Stimulated activated CD4-positive, alpha-beta T cell treated with anti-CD3 and anti-CD28 coated beads, Interleukin-2, amount 100 ng/mL, for 48 hours (primary cell): Measurements from ENCODE around the gene MAT2B.
"Not testable (repeated sequence)": the region's sequence is repeated elsewhere in the genome, so short reads cannot be mapped to it uniquely, and the experiment has no call there.

Source experiments
- DNase-seq, 2 donors: peaks; one replicate each; pipeline ENCODE4 v3.0.0-alpha.2; 2020

MAT2B gene

DNA sequence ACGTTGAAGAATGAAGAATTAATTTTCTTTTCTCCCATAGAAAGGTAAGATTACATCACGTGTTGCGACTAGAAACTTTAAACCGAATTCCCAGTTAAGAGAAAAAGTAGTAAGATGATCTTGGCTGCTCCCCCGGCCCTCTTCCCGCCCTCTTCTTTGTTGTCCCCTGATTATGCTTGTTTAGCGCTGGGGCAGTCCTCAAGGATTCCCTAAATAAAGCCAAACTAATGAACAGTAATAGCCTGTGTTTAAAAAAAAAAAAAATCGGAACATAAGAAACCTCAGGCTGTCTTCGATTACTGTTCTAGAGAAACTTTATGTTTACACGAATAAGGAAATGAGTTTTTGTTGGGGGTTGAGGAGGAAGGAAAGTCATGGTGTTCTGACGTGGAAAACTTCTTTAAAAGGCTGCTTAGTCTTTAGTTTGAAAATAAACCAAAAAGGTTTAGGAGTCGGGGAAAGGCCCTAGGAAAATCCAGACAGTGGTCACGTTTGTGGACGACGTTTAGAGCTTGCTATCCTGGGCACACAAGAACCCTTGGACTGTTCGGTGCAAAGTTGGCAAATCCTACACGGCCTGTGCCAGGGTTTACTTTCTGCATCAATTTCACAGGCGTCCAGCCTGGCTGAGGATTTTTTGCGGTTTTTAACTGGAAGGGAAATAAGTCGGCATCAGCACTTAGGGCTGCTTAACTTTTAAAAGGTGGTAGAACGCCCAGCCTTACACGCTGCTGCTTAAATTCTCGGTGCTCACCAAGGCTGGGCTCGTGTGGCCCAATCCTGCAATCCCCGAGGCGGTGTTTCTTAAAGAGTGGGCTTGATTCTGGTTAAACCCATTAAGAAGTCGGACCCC is 1.1 kb upstream of the MAT2B start:
- peak; percentile 27 to 33 for DNase-seq

DNA sequence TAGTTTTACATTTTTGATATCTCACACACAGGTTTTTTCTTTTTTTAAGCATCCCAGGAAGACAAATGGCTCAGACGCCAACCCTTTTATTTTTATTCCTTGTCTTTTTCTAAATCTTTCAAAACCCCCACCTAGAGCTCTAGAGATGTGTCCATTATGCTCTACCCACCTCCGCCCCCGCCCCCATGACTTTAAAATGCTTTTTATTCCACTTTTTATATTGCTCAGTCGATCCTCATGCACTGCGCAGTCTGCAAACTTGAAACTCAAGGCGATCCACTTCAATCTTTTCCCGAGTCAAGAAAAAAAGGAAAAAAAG is 411 bp upstream of the MAT2B start:
- no peak for DNase-seq

DNA sequence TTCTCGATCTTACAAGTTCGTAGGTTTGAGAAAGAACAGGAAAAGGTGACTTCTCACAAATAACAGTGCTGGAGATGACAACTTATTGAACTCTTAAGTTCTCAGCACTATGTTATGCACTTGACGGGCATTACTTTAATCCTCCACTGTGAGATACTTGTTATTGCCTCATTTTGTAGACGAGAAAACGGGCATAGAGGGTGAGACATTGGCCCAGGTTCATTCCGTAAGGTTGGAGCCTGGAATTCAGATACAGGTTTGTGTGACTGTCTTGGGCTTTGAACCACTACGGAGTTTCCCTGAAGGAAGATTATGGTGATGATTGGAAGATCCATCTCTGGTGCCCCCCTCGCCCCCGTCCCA is 657 bp downstream of the MAT2B start:
- DNase-seq, result no peak

DNA sequence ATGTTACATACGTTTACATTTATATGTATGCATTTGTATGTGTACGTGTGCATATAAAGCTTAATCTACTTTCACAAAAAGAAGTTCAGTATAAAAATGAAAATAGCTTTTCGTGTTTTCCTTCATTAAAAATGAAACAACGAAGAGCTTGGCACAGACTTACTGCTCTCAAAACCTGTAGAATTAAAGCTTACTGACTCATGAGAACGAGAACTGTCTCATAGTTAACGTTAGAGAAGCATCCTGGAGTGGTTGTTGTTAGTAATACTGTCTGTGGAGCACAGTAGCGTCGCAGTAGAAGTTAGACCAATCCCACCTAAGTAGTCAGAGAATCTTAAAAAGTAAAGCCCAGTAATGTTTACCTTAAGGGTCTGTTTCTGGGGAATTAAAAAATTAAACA is 1.3 kb downstream of the MAT2B start:
- no peak for DNase-seq

DNA sequence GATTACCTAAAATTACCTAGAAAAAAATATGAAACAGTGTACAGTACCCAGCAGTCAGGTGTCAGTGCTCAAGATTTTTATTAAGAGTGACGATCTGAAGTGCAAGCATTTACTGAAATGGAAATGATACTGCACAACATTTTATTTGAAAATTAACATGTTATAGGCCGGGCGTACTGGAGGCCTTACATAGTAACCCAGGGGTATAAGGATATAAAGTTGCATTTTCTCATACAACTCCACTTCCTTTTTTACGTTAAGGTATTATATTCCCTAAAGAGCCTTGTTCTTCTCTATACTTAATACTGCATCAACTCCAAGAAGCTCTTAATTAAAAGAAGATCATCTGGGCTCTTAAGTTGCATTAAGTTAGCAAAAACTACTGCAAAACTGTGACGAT is 3.3 kb downstream of the MAT2B start:
- no peak for DNase-seq

DNA sequence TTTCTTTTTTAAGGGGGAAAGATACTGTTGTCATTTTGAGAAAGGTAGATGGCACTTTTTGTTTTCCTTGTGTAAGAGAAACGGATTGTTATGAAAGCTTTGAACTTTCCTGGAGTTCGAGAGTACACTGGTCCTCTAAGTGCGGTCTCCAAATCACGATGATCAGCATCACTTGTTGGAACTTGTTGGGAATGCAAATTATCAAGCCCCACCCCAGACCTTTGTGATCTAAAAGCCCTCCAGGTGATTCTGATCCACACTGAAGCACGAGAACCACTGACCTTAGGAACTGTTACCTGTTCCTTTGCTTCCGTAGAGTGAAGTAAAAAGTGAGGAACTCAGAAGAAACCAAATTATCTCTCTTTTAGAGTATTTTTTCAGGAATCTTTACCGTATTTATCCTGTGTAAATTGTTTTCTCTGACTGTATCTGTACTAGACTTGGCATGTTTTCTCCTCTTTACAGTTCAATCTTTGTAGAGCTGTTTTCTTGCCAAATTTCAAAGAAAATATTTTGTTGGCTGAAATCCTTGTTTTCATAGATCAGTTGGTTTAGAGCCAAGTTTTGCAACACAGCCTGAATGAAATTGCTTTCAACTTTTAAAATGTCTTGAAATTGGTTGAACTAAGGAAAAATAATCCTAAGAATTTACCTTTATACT is 4.0 kb downstream of the MAT2B start:
- no peak for DNase-seq

DNA sequence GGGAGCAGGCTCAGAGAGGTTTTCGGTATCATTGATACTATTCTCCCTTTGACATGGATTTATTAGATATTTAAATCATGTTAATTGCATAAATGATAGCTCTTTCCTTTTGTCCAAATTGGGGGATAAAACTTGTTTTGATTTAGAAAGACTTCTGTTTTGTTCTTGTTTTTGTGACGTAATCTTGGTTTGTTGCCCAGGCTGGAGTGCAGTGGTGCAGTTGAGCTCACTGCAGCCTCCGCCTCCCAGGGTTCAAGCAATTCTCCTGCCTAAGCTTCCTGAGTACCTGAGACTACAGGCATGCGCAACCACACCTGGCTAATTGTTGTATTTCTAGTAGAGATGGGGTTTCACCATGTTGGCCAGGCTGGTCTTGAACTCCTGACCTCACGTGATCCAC is 7.1 kb downstream of the MAT2B start:
- DNase-seq, result no peak

DNA sequence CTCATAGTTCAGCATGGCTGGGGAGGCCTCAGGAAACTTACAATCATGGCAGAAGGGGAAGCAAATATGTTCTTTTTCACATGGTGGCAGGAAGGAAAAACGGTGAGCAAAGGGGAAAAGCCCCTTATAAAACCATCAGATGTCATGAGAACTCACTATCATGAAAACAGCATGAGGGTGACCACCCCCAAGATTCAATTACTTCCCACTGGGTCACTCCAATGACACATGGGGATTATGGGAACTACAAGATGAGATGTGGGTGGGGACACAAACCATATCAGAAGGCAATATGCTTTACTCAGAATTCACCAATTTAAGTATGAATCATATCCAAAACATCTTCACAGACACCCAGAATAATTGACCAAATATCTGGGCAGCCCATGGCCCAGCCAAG is 19.7 kb downstream of the MAT2B start:
- DNase-seq, result no peak

DNA sequence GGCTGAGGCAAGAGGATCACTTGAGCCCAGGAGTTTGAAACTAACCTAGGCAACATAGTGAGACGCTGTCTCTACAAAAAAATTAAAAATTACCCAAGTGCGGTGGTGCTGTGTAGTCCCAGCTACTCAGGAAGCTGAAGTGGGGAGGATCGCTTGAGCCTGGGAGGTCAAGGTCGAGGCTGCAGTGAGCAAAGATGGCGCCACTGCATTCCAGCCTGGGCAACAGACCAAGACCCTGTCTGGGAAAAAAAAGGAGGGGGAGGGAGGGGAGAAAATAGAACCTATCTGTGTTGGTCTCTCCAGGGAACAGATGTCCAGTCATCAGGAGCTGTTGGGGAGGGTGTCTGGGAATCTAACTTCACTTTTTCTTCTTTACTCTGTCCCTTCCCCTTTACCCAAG is 24.3 kb downstream of the MAT2B start:
- no peak for DNase-seq

DNA sequence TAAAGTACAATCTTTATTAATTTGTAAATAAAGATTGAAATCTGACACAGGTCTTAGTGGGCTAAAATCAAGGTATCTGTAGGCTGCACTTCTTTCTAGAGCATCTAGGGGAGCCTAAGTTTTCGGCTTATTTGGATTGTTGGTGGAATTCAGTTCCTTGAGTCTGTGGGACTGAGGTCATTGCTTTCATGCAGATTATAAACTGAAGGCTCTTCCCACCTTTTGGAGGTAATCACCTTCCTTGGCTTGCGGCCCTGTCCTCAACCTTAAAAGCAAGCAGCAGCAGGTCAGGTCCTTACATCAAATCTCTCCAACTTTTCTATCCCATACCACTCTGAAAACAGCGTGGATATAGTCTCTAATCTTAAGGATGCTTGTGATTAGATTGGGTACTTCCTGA is 25.9 kb downstream of the MAT2B start:
- no peak for DNase-seq

DNA sequence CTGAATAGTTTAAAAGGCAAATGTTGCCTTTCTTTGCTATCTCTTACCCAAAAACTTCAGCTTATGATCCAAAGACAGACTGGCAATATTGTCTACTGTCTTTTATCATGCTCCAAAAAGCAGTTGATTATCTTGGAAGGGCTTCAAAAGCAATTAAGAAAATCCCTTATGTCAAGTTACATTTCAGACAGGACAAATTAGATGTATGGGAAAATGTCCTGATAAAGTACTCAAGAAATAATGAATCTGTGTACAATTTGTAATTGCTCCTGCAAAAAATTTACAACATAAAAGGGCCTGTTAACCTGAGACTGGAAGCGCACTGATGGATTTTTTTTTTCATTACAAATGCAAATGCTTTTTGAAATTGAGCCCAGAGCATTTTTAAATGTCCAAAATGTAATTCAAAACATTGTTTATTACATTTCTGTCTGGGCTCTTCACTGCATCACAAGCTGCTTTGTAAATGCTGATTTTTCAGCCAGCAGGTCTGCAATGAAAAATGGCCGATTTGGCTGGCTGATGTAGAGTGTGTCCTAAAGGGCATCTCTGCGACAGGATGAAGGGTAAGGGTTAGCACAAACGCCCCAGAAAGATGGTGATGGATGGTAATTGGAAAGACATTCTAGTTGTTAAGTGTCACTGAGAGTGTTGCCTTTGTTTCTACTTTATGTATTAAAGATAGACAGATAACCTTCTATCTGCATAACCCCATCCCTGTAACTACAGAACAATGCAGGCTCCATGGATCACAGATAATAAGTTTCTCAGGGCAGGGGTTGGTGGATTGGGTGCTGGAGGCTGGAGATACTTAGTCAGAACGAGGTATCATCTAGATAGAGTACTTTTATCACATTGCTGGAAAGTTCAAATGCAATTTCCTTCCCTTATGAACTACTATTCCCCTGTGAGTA is 27.0 kb downstream of the MAT2B start:
- no peak for DNase-seq

DNA sequence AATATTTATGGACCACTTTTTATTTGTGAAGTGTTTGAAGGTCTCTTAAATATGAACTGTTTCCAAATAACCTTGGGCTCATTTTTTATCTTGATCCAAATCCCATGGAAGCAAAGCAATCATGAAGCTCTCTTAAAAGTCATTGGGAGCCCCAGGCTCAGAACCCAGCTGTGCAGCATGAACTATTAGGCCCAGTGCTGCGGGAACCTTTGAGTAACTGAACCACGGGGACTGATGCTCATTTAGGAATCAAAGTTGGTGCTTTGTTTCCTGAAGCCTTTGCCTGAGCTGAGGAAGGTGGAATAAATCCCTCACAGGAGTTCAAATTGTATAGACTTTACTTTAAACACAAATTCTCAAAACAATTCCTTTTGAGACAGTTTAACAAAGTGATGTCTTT is 27.8 kb downstream of the MAT2B start:
- DNase-seq, result no peak

DNA sequence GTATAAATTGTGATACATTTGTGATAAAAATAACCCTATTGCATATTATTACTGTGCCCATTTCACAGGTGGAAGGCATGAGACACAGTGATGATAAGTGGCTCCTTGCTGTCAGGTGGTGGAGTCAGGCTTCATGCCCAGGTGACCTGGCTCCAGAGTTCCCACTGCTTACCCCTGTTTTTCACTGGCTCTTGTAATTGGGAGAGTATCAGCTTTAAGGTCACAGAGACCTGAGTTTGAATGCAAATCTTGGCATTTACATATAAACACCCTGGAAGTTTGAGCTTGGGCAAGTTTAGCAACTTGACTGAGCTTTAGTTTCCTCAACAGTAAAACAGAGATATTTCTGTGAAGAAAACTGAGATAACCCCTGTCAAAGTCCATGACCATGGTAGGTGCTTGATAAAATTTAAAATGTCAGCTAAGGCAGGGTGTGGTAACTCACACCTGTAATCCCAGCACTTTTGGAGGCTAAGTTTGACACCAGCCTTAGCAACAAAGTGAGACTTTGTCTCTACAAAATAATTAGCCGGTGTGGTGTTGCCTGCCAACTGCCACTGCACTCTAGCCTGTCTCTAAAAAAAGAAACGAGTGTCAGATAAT is 29.2 kb downstream of the MAT2B start:
- DNase-seq, result no peak

DNA sequence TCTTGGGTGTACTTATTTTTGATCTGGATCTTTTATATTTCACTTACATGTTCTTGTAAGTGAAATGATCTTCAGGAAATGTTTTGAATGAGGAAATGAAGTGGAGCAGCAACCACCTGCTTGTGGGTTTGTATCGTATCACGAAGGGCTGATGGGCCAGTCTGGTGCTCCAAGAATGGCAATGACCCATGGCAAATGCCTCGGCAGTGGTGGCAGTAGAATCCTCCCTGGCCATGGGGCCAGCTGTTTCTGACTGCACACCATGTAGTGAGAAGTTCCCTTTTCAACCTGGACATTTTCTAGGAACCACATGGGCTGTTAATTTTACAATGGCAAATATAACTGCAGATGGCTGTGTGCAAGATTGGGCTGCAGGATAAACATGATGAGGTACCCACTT is 29.9 kb downstream of the MAT2B start:
- no peak for DNase-seq

DNA sequence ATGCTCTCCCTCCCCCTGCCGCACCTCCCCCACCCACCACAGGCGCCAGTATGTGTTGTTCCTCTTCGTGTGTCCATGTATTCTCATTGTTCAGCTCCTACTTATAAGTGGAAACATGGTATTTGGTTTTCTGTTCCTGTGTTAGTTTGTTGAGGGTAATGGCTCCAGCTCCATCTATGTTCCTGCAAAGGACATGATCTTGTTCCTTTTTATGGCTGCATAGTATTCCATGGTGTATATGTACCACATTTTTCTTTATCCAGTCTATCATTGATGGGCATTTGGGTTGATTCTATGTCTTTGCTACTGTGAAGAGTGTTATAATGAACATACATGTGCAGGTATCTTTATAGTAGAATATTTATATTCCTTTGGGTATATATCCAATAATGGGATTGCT is 31.0 kb downstream of the MAT2B start:
- DNase-seq, result not testable (repeated sequence)

DNA sequence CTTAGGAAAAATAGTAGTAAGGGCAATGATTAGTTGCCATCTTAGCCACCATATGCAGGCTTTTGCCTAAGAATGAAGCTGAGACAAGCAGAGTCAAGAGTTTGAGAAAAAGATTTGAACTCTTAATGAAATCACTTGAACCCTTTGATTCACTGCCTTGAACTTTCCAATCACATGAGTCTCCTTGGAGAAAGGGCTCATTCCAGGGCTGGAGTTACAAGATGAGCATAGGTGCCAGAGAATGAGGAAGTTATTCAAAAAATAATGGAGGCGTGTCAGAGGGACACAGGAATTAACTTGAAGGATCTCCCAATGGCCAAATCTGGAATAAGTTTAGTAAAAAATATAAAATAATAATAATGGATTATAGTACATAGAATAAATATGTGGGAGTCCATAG is 35.3 kb downstream of the MAT2B start:
- DNase-seq, result no peak

DNA sequence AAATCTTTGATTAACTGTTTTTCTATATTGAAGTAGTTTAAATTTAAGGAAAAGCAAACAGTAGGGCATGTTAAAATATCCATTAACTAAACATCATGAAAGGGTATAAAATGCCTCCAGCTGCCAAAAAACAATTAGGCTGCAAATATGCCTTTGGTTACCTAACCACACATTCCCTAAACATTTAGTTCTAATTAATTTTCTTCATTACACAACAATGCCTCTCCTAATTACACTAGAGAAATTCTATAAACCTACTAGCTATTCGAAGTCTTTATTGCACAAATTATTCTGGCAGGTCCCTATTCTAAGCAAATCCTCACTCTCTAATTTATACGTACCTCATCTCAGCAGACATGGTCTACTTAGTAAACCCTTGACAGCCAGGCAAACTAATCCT is 37.4 kb downstream of the MAT2B start:
- DNase-seq, result no peak

DNA sequence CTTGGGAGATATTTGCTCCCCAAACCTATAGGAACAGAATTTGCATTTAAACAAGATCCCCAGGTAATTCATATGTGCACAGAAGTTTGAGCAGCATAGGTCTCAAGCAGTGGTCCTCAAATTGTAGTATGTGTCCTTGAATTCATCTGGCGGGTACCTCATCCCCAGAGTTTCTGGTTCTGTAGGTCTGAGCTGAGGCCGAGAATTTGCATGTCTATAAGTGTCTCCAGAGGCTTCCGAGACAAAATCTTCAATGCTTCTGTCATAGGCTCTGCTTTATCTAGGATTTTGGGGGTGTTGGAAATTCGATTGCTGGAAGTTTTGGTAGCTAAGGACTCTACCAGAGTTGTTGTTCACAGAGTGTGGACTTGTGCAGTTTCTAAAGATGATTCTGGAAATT is 38.6 kb downstream of the MAT2B start:
- DNase-seq, result no peak

DNA sequence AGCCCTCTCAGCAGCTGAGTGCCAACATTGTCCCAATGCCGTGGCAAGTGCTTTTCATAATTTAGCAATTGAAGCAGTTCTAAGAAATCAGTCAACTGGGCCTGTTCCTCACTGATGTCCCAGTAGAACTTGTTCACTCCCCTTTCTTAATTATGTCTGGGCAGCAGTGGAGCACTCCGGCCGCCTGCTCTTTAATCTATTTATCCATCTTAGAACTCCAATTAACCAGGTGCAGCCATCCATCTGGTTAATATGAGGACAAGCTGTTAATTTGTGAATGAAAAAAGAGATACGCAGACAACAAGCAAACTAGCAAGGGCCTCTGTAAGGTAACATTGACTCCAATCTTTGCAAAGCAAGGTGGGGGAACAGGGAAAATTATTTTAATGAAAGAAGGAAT is 39.4 kb downstream of the MAT2B start:
- no peak for DNase-seq

DNA sequence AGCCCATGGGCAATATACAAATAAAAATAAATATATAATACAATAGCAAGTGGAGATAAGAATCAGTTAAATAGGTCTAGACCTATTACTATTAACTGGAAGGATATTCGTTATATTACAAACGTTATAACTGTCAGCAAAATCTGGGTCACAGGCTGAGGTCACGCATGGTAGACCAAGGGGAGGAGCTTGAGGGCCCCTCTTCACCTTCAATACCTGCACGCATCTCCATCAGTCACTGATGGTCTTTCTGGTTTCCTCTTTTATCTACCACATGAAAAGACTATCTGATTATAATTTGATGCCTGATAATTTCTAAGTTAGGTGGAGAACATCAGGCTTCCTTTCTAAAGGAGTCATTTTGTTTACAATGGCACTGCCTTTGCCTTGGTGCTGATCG is 43.2 kb downstream of the MAT2B start:
- DNase-seq, result no peak

DNA sequence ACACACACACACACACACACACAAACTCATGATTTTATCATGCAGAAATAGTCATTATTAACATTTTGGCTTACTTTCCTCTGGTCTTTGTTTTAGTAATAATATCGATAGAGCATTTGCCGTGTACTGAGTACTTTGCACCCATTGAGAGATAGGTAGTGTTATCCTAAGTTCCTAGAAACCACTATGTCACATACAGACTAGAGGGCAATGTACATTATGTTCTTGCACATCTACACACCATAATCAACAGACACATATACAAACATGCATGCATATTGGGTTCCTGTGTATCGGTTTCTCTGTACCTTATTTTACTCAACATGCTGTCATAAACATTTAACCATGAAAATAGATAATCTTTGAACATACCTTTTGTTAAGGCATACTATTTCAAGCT is 45.7 kb downstream of the MAT2B start:
- no peak for DNase-seq

DNA sequence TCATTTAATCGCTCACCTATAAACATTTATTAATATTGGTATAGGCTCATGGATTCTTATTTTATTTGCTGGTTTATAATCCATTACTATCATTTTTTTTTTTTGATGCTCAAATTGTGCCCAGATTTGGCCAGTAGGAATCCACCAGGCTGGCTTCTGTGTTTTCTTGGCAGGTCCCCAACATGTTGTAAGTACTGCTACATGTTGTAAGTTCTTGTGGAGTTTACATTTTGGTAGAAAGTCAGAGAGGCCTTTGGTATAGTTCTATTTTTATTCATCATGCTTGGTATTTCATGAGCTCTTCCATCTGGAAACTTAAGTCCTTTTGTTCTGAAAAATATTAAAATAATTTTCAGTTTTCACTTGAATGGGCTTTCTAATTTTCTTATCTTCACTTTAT is 47.1 kb downstream of the MAT2B start:
- DNase-seq, result no peak

DNA sequence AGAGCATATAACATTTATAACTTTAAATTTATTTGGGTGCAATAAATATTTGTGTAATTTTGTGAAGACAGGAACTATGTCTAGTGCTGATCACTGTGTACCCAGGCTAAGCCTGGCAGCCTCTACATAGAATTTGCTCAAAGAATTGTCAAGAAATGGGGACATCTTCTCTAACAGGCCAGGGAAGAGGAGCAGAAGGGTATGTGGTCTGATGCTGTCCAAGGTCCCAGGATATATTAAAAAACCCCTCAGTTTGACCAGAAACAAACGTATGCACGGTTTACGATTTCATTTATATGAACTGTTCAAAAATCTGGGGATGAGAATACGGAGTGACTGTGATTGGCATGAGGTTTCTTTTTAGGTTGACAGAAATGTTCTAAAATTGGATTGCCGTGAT is 55.9 kb downstream of the MAT2B start:
- DNase-seq, result no peak

DNA sequence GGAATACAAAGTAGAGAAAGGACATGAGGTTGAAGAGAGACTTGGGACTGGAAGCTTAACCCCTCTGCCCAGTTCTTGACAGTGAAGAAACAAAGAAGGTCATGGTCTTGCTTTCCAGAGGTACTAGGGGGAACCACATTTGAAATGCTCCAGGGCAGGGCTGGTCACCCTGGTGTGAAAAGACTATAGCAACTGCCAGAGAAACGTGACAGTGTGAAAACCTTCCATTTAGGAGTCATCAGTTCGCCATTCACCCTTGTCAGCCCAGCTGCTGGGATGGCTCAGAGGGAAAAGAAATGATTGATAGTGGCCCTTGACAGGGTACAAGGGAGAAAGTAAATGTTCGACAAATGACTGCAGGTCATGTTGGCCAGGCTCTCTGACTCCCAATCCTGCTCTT is 56.7 kb downstream of the MAT2B start:
- no peak for DNase-seq
